SK-N-SH treated with all-trans-retinoic acid at 6 μM for 48 hours (cell line): ENCODE measurements around the gene TWIST1.

Experiments used
- ATAC-seq: fragments of 200-7000 bp; cut with Tn5 transposase; 3 replicates; pipeline ENCODE4 v1.9.1; 2020; ENCODE audit warnings: mild to moderate bottlenecking, moderate library complexity
- ARNTL ChIP-seq: fragments of 450-650 bp; formaldehyde crosslinking; IDR thresholded peaks from 2 replicates; pipeline ENCODE4 v1.5.0; 2020; ENCODE audit warnings: low read depth, mild to moderate bottlenecking, moderate library complexity, borderline replicate concordance
- GLIS3 ChIP-seq: fragments of 250-450 bp; sonication (Bioruptor Pico); IDR thresholded peaks from 2 replicates; pipeline ENCODE4 v1.5.0; 2020; ENCODE audit warnings: mild to moderate bottlenecking, moderate library complexity
- OSR1 ChIP-seq: fragments of 250-450 bp; sonication (Bioruptor Pico); IDR thresholded peaks from 2 replicates; pipeline ENCODE4 v1.8.0; 2022; ENCODE audit warnings: moderate library complexity, mild to moderate bottlenecking, inconsistent platforms
- PPARA ChIP-seq: fragments of 250-450 bp; sonication (Bioruptor Pico); IDR thresholded peaks from 2 replicates; pipeline ENCODE4 v1.5.0; 2020; ENCODE audit warnings: mild to moderate bottlenecking, borderline replicate concordance
- ZC3H10 ChIP-seq: fragments of 250-450 bp; sonication (Bioruptor Pico); IDR thresholded peaks from 2 replicates; pipeline ENCODE4 v1.5.1; 2021; ENCODE audit warnings: mild to moderate bottlenecking, moderate library complexity
- ZFP3 ChIP-seq: fragments of 250-450 bp; sonication (Bioruptor Pico); IDR thresholded peaks from 2 replicates; pipeline ENCODE4 v1.5.0; 2020; ENCODE audit warnings: mild to moderate bottlenecking, moderate library complexity
- ZFP30 ChIP-seq: fragments of 450-650 bp; formaldehyde crosslinking; IDR thresholded peaks from 2 replicates; pipeline ENCODE4 v1.5.0; 2022; ENCODE audit warnings: mild to moderate bottlenecking, moderate library complexity
- ZNF565 ChIP-seq: fragments of 450-650 bp; formaldehyde crosslinking; conservative IDR thresholded peaks from 2 replicates; pipeline ENCODE4 v1.5.0; 2020; ENCODE audit warnings: low read depth, mild to moderate bottlenecking, moderate library complexity
- ZNF8 ChIP-seq: fragments of 450-650 bp; formaldehyde crosslinking; IDR thresholded peaks from 2 replicates; pipeline ENCODE4 v1.5.0; 2020; ENCODE audit warnings: mild to moderate bottlenecking, moderate library complexity
- TF ChIP-seq, protein P1 (sequence below): fragments of 250-450 bp; sonication (Bioruptor Pico); IDR thresholded peaks from 2 replicates; pipeline ENCODE4 v1.8.0; 2021; ENCODE audit warnings: low read depth, mild to moderate bottlenecking, moderate library complexity, borderline replicate concordance
- TF ChIP-seq, protein P2 (sequence below): fragments of 250-450 bp; sonication (Bioruptor Pico); IDR thresholded peaks from 2 replicates; pipeline ENCODE4 v1.5.1; 2020; ENCODE audit warnings: low read depth, mild to moderate bottlenecking, moderate library complexity
- TF ChIP-seq, protein P3 (sequence below): fragments of 250-450 bp; sonication (Bioruptor Pico); IDR thresholded peaks from 2 replicates; pipeline ENCODE4 v1.5.1; 2021; ENCODE audit warnings: mild to moderate bottlenecking, moderate library complexity
- TF ChIP-seq, protein P4 (sequence below): fragments of 250-450 bp; sonication (Bioruptor Pico); IDR thresholded peaks from 2 replicates; pipeline ENCODE4 v1.5.0; 2020; ENCODE audit warnings: mild to moderate bottlenecking, moderate library complexity
- TF ChIP-seq, protein P5 (sequence below): fragments of 250-450 bp; sonication (Bioruptor Pico); IDR thresholded peaks from 2 replicates; pipeline ENCODE4 v1.8.0; 2020; ENCODE audit warnings: mild to moderate bottlenecking, moderate library complexity, borderline replicate concordance

Gene TWIST1

DNA sequence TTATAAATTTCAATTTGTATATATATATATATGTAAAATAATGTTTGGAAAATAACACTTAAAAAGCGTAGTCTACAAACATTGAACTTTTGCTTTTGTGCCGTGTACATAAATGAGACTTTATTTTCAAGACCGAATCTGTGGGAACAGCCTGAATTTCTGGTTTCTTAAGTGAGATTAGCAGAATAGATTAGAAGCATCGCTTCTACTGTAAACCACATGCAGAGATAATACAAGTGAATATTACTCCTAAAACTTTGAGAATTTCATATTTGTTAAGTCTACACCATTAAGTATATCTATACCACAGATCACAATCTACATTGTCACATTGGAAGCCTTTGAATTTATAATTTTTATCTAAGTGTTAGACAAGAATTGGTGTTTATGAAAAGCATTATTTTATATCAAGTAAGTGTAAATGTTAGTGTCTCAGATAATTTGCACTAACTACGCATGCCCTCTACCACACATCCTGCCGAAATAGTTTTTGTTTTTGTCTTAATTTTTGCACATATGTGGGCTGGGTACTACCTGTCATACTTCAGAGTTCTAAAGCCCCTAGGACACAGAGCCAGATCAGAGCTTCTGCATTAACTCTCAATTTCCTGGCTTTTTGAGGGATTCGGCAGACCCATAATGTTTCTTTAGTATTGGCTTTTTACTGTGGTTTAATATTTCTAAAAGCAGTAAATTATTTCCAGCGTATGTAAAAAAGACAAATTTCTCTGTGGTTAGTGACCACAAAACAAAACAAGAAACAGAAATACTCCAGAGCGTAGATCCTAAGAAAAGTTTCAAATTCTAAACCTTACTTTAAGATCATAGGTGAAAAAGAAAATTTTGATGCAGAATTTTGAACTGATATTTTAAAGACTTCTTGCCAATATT, 20.0 kb downstream of the TWIST1 start:
- peak; percentile 15; the same call in 2 of the 3 replicates for ATAC-seq
- TF ChIP-seq, protein P1, sequence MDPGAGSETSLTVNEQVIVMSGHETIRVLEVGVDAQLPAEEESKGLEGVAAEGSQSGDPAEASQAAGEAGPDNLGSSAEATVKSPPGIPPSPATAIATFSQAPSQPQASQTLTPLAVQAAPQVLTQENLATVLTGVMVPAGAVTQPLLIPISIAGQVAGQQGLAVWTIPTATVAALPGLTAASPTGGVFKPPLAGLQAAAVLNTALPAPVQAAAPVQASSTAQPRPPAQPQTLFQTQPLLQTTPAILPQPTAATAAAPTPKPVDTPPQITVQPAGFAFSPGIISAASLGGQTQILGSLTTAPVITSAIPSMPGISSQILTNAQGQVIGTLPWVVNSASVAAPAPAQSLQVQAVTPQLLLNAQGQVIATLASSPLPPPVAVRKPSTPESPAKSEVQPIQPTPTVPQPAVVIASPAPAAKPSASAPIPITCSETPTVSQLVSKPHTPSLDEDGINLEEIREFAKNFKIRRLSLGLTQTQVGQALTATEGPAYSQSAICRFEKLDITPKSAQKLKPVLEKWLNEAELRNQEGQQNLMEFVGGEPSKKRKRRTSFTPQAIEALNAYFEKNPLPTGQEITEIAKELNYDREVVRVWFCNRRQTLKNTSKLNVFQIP (CRISPR knock-in tag), result 0 out of 2 replicates have a peak, but pooled peaks have one; percentile 37
- TF ChIP-seq ZFP30, result no peak

DNA sequence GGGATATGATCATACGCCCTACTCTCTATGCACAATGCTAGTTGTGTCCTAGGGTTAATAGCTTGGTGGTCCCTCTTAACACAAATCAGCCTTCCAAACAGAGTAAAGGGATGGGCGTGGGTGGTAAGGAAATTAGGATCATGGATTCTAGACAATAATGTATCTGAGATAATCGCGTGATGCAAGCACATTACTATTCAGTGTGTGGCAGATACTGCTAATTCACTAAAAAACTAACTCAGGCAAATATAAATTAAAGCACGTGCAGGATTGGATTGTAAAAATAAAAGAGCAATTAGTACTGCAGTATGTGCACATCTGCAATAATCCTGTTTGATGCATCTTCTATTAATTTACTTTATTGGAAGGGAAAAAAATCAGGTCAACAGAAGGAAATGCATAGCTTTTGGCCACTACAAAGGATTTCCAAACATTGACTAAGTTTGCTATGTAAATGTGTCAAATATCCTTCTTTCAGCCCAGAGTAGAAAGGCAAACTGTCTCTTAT, 22.0 kb downstream of the TWIST1 start:
- ATAC-seq, result no peak

DNA sequence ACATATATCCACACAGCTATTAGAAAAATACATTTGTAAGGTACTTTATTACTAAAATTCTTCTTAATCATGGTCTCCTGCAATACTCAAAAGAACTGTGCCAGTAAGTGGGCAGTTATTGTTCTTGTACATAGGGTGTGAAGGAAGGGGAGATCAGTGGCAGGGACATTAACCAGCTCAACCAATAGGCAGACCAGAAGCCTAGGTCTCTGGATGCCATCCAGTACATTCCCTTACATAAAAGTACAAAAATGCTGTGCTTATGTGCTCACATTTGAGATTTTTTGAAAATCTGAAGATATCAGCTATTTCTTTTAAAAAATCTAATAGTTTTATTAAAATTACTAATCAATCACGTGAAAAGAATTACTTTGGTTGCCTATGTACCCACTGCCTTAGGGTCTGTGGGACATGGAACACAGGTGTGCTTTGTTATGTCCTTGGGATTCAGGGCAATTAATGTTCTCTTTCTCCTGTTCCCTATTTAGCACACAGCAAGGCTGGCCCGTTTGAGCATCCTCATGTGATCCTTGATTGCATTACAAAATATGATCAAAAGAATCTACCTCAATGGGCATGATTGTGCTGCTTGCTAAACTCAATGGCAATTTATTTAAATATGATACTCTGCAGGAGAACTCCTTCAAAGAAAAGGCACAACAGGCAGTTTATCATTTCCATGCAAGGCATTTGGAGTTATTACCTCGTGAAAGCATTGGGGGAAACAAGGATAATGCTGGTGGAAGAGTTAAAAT, 22.7 kb downstream of the TWIST1 start:
- peak; percentile 9; the same call in 2 of the 3 replicates for ATAC-seq
- TF ChIP-seq ZFP3 (CRISPR knock-in tag) (no peak), PPARA (CRISPR knock-in tag) (no peak), OSR1 (no peak), ARNTL (CRISPR knock-in tag) (no peak), ZNF565 (no peak), GLIS3 (CRISPR knock-in tag) (no peak), ZC3H10 (CRISPR knock-in tag) (no peak), ZNF8 (CRISPR knock-in tag) (no peak)
- TF ChIP-seq, protein P2, sequence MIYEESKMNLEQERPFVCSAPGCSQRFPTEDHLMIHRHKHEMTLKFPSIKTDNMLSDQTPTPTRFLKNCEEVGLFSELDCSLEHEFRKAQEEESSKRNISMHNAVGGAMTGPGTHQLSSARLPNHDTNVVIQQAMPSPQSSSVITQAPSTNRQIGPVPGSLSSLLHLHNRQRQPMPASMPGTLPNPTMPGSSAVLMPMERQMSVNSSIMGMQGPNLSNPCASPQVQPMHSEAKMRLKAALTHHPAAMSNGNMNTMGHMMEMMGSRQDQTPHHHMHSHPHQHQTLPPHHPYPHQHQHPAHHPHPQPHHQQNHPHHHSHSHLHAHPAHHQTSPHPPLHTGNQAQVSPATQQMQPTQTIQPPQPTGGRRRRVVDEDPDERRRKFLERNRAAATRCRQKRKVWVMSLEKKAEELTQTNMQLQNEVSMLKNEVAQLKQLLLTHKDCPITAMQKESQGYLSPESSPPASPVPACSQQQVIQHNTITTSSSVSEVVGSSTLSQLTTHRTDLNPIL (CRISPR knock-in tag), result no peak
- TF ChIP-seq, protein P3, sequence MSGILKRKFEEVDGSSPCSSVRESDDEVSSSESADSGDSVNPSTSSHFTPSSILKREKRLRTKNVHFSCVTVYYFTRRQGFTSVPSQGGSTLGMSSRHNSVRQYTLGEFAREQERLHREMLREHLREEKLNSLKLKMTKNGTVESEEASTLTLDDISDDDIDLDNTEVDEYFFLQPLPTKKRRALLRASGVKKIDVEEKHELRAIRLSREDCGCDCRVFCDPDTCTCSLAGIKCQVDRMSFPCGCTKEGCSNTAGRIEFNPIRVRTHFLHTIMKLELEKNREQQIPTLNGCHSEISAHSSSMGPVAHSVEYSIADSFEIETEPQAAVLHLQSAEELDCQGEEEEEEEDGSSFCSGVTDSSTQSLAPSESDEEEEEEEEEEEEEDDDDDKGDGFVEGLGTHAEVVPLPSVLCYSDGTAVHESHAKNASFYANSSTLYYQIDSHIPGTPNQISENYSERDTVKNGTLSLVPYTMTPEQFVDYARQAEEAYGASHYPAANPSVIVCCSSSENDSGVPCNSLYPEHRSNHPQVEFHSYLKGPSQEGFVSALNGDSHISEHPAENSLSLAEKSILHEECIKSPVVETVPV (CRISPR knock-in tag), result no peak
- TF ChIP-seq, protein P1 (CRISPR knock-in tag), result no peak

More for the DNA sequence above, 22.0 kb downstream of the TWIST1 start:
- 0 out of 2 replicates have a peak, but pooled peaks have one; percentile 69 for TF ChIP-seq GLIS3 (CRISPR knock-in tag)
- TF ChIP-seq, protein P4, sequence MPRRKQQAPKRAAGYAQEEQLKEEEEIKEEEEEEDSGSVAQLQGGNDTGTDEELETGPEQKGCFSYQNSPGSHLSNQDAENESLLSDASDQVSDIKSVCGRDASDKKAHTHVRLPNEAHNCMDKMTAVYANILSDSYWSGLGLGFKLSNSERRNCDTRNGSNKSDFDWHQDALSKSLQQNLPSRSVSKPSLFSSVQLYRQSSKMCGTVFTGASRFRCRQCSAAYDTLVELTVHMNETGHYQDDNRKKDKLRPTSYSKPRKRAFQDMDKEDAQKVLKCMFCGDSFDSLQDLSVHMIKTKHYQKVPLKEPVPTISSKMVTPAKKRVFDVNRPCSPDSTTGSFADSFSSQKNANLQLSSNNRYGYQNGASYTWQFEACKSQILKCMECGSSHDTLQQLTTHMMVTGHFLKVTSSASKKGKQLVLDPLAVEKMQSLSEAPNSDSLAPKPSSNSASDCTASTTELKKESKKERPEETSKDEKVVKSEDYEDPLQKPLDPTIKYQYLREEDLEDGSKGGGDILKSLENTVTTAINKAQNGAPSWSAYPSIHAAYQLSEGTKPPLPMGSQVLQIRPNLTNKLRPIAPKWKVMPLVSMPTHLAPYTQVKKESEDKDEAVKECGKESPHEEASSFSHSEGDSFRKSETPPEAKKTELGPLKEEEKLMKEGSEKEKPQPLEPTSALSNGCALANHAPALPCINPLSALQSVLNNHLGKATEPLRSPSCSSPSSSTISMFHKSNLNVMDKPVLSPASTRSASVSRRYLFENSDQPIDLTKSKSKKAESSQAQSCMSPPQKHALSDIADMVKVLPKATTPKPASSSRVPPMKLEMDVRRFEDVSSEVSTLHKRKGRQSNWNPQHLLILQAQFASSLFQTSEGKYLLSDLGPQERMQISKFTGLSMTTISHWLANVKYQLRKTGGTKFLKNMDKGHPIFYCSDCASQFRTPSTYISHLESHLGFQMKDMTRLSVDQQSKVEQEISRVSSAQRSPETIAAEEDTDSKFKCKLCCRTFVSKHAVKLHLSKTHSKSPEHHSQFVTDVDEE (CRISPR knock-in tag), result peak; percentile 24; the same call in 1 of the 2 replicates
- TF ChIP-seq, protein P5, sequence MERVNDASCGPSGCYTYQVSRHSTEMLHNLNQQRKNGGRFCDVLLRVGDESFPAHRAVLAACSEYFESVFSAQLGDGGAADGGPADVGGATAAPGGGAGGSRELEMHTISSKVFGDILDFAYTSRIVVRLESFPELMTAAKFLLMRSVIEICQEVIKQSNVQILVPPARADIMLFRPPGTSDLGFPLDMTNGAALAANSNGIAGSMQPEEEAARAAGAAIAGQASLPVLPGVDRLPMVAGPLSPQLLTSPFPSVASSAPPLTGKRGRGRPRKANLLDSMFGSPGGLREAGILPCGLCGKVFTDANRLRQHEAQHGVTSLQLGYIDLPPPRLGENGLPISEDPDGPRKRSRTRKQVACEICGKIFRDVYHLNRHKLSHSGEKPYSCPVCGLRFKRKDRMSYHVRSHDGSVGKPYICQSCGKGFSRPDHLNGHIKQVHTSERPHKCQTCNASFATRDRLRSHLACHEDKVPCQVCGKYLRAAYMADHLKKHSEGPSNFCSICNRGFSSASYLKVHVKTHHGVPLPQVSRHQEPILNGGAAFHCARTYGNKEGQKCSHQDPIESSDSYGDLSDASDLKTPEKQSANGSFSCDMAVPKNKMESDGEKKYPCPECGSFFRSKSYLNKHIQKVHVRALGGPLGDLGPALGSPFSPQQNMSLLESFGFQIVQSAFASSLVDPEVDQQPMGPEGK (CRISPR knock-in tag), result no peak
- TF ChIP-seq, protein P3 (CRISPR knock-in tag), result no peak
- no peak for TF ChIP-seq ZFP30
- TF ChIP-seq, all 23 proteins: peak for 2
